Caco-2 (cell line): ENCODE results near the gene PAK5. TPM values are rescaled to one million over a fixed set of nuclear protein-coding genes. Genes with fewer than 3 reads are reported as not detected.

ENCODE experiments used
- BruUV-seq: library from RNA; stranded (reverse); fragments of 400-500 nt; replicated peaks from 2 replicates; lab custom pipeline; 2021; lab: Mats Ljungman, UMichigan
- CTCF ChIA-PET: fragments of 300-600 bp; sonication (Branson Sonifier 250); formaldehyde crosslinking; loops from one replicate; lab custom pipeline; 2022; ENCODE audit warnings: antibody characterized with exemption; lab: Charles Lee
- POLR2A ChIA-PET: fragments of 300-600 bp; sonication (Branson Sonifier 250); formaldehyde crosslinking; loops from one replicate; lab custom pipeline; 2022; ENCODE audit warnings: antibody characterized with exemption; lab: Charles Lee
- DNase-seq, 2 experiments: peaks; one replicate each; pipeline versions ENCODE4 v3.0.0 to v3.0.0-alpha.2; 2020 to 2022
- H3K27me3 ChIP-seq: replicated peaks from 2 replicates; pipeline ENCODE4 v1.6.0; 2011; ENCODE audit warnings: low read length; ENCODE audit not compliant: control insufficient read depth, insufficient read depth
- H3K36me3 ChIP-seq: 2 replicates; pipeline ENCODE4 v1.5.1; 2011; ENCODE audit warnings: low read length; ENCODE audit not compliant: control insufficient read depth, insufficient read depth
- H3K4me1 ChIP-seq: fragments of 250-450 bp; sonication (Bioruptor Pico); 2 replicates; pipeline ENCODE4 v1.5.1; 2020; ENCODE audit warnings: mild to moderate bottlenecking
- H3K4me3 ChIP-seq: 2 replicates; pipeline ENCODE4 v1.5.1; 2011; ENCODE audit warnings: low read depth, mild to moderate bottlenecking, control low read depth, low read length
- H3K9me3 ChIP-seq: fragments of 250-450 bp; sonication (Bioruptor Pico); 2 replicates; pipeline ENCODE4 v1.5.1; 2020; ENCODE audit warnings: mild to moderate bottlenecking, moderate library complexity
- H3K27ac Mint-ChIP-seq: one replicate; pipeline ENCODE4 v1.8.0; 2022; ENCODE audit warnings: mixed read lengths; ENCODE audit not compliant: unreplicated experiment
- H3K27me3 Mint-ChIP-seq: one replicate; pipeline ENCODE4 v1.8.0; 2022; ENCODE audit warnings: mixed read lengths; ENCODE audit not compliant: insufficient read depth, unreplicated experiment
- H3K36me3 Mint-ChIP-seq: one replicate; pipeline ENCODE4 v1.8.0; 2022; ENCODE audit warnings: mild to moderate bottlenecking, mixed read lengths; ENCODE audit not compliant: insufficient read depth, unreplicated experiment
- H3K4me1 Mint-ChIP-seq: one replicate; pipeline ENCODE4 v1.8.0; 2022; ENCODE audit warnings: low read depth, mixed read lengths; ENCODE audit not compliant: unreplicated experiment
- H3K4me3 Mint-ChIP-seq: one replicate; pipeline ENCODE4 v1.8.0; 2022; ENCODE audit warnings: mild to moderate bottlenecking, moderate library complexity, mixed read lengths; ENCODE audit not compliant: unreplicated experiment
- H3K9me3 Mint-ChIP-seq: one replicate; pipeline ENCODE4 v1.8.0; 2022; ENCODE audit warnings: mixed read lengths; ENCODE audit not compliant: unreplicated experiment
- CTCF ChIP-seq, 2 experiments: fragments of 200-600 bp in 1 of 2; IDR thresholded peaks; 1 replicate in 1 of 2; 2 replicates in 1 of 2; pipeline versions ENCODE4 v1.5.1 to v1.8.0; 2011 to 2022; ENCODE audit warnings: antibody characterized with exemption in 1 of 2, control low read depth in 1 of 2, inconsistent platforms in 1 of 2, low read depth in 1 of 2, low read length in 1 of 2, mild to moderate bottlenecking in 1 of 2, moderate library complexity in 1 of 2; ENCODE audit not compliant: insufficient read depth in 1 of 2, severe bottlenecking in 1 of 2, unreplicated experiment in 1 of 2
- intact Hi-C: fragments of 100-400 bp; cut with micrococcal nuclease; formaldehyde crosslinking; loops from one replicate; pipeline ENCODE4 v1.10.0; 2022; ENCODE audit not compliant: unreplicated experiment
- total RNA-seq: library from RNA; stranded (reverse); gene quantifications from 2 replicates; pipeline ENCODE4 v1.2.3, GENCODE V29; 2022

The PAK5 gene
- total RNA-seq, 1 experiment from 2014 or later: not detected

- ChIA-PET POLR2A (no interaction called here), CTCF (no interaction called here)
- intact Hi-C loops: no loop called here
- H3K27me3 ChIP-seq: no peaks in the 10 kb centered on the region; the same call in 1 of the 2 replicates
- Mint-ChIP-seq H3K4me3 (no peak overlapping the region), H3K27me3 (peaks cover 3% of the 10 kb centered on the region), H3K27ac (no peak overlapping the region), H3K9me3 (no peaks in the 10 kb centered on the region), H3K36me3 (no peaks in the 10 kb centered on the region), H3K4me1 (no peaks in the 10 kb centered on the region)
- H3K9me3 ChIP-seq: no peaks in the 10 kb centered on the region
- no TSS peak for BruUV-seq
- no peaks in the 10 kb centered on the region for H3K36me3 ChIP-seq
- H3K4me3 ChIP-seq: no peak overlapping the region
- no peak for TF ChIP-seq CTCF (IDR thresholded peaks at IDR 0.05; ENCODE audit: insufficient read depth in 1 of 2, low read depth in 1 of 2, low read length in 1 of 2, severe bottlenecking in 1 of 2, unreplicated experiment in 1 of 2)
- DNase-seq: no peak
- no peaks in the 10 kb centered on the region for H3K4me1 ChIP-seq
These were observed 260.3 kb downstream of the PAK5 start for GRCh38 chr20:9578594-9578993.

GRCh38 chr20:9577397-9577796, 261.5 kb downstream of the PAK5 start:
- ChIA-PET POLR2A (no interaction called here), CTCF (no interaction called here)
- DNase-seq: no peak
- Histone ChIP-seq H3K36me3 (no peaks in the 10 kb centered on the region), H3K27me3 (no peaks in the 10 kb centered on the region; the same call in 1 of the 2 replicates), H3K4me3 (no peak overlapping the region), H3K4me1 (no peaks in the 10 kb centered on the region), H3K9me3 (no peaks in the 10 kb centered on the region)
- H3K4me3 Mint-ChIP-seq: no peak overlapping the region
- H3K27me3 Mint-ChIP-seq: peaks cover 6% of the 10 kb centered on the region
- TF ChIP-seq CTCF (IDR thresholded peaks at IDR 0.05; ENCODE audit: insufficient read depth in 1 of 2, low read depth in 1 of 2, low read length in 1 of 2, severe bottlenecking in 1 of 2, unreplicated experiment in 1 of 2): no peak
- BruUV-seq: no TSS peak
- H3K9me3 Mint-ChIP-seq: no peaks in the 10 kb centered on the region
- H3K27ac Mint-ChIP-seq: no peak overlapping the region
- intact Hi-C loops: no loop called here
- no peaks in the 10 kb centered on the region for H3K4me1 Mint-ChIP-seq
- no peaks in the 10 kb centered on the region for H3K36me3 Mint-ChIP-seq

GRCh38 chr20:9576695-9577094, 262.2 kb downstream of the PAK5 start:
- Mint-ChIP-seq H3K4me1 (no peaks in the 10 kb centered on the region), H3K9me3 (no peaks in the 10 kb centered on the region), H3K27me3 (peaks cover 6% of the 10 kb centered on the region), H3K36me3 (no peaks in the 10 kb centered on the region), H3K4me3 (no peak overlapping the region), H3K27ac (no peak overlapping the region)
- no peak for TF ChIP-seq CTCF (IDR thresholded peaks at IDR 0.05; ENCODE audit: insufficient read depth in 1 of 2, low read depth in 1 of 2, low read length in 1 of 2, severe bottlenecking in 1 of 2, unreplicated experiment in 1 of 2)
- Histone ChIP-seq H3K9me3 (no peaks in the 10 kb centered on the region), H3K27me3 (no peaks in the 10 kb centered on the region; the same call in 1 of the 2 replicates), H3K4me1 (no peaks in the 10 kb centered on the region), H3K36me3 (no peaks in the 10 kb centered on the region), H3K4me3 (no peak overlapping the region)
- CTCF ChIA-PET: no interaction called here
- DNase-seq: no peak
- BruUV-seq: no TSS peak
- intact Hi-C loops: no loop called here
- POLR2A ChIA-PET: no interaction called here
